ENCODE results near the gene DZANK1. TPM values are rescaled to one million over a fixed set of nuclear protein-coding genes. Genes with fewer than 3 reads are reported as not detected.

The DZANK1 gene
- total and polyA plus RNA-seq, 2 of the 8 experiments (the other 6 are each of a cell fraction or from before 2014, with no cell fraction given), result 8.0 to 9.9 TPM

DNA sequence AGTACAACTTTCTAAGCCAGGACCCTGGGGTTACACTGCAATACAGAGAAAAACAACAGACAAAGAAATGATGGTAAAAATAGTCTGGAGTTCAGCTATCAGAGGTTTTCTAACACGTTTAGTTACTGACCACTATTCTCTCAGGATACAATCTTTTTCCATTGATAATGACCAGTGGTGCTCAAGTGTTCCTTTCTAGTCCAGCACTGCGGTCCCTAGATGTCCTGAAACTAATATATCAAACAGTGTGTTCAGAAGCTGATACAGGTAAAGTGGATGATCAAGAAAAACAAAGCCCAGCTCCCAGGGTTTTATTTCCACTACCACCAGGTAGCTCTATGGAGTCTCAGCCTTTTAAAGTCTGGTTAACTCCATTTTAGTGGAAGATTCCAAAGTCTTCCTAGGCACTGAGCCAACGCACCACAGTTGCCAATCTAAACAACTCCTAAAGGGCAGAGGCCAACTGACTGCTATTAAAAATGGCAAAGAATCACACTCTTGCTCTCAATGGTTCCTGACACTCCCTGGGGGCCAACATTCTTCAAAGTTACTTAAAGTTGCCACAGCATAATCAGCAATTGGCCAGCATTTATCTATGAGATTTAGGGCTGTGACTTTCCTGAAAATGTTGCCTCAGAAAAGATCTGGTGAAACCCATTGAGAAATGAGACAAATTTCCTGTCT is 38.2 kb downstream of the DZANK1 start:
- no peak overlapping the region for H3K27ac ChIP-seq (ENCODE audit: low read depth, low read length)
- H2BK120ac ChIP-seq (replicated peaks; ENCODE audit: low read depth, low read length), result no peak overlapping the region
- no peaks in the 10 kb centered on the region for H3K79me2 ChIP-seq (ENCODE audit: control insufficient read depth in 1 of 2, insufficient read depth in 2 of 2, low read length in 2 of 2)
- no peak overlapping the region for H3K4me3 ChIP-seq (ENCODE audit: extremely low read depth in 1 of 4, insufficient read depth in 2 of 4, low read depth in 3 of 4, low read length in 4 of 4)
- H3K4ac ChIP-seq (replicated peaks; ENCODE audit: insufficient read length, low read depth, low read length), result no peak overlapping the region
- H3K9me3 ChIP-seq (ENCODE audit: insufficient read depth in 2 of 2, low read depth in 1 of 2, low read length in 1 of 2), result no peaks in the 10 kb centered on the region
- no peak overlapping the region for H2BK12ac ChIP-seq (ENCODE audit: low read depth, low read length)
- H3K18ac ChIP-seq (ENCODE audit: extremely low read depth, low read length), result no peak overlapping the region
- H3K4me1 ChIP-seq (replicated peaks in 1 of 4; ENCODE audit: control insufficient read depth in 3 of 4, insufficient read depth in 4 of 4, low read length in 3 of 4), result no peaks in the 10 kb centered on the region
- no peak for TF ChIP-seq BACH1 (IDR thresholded peaks at IDR 0.05; ENCODE audit: low read length)
- H2BK20ac ChIP-seq (ENCODE audit: low read length), result no peak overlapping the region
- H2AFZ ChIP-seq (ENCODE audit: low read length), result no peak overlapping the region
- CTCF ChIA-PET (ENCODE audit: partially characterized antibody), result no interaction called here
- 91% methylated on average over 3 of the region's 3 CpGs; no CpG with 5 or more reads in 1 of the 2 experiments for WGBS, 2 experiments (ENCODE audit: extremely low coverage in 1 of 2, insufficient coverage in 1 of 2, insufficient read length in 1 of 2, insufficient replicate concordance in 2 of 2, low coverage in 1 of 2, low lambda C conversion rate in 2 of 2, missing lambda C conversion rate in 1 of 2)
- no peaks in the 10 kb centered on the region for H3K27me3 ChIP-seq (replicated peaks in 1 of 4; ENCODE audit: control insufficient read depth in 3 of 4, extremely low read depth in 1 of 4, insufficient read depth in 3 of 4, low read length in 3 of 4)
- no peaks in the 10 kb centered on the region for H3K79me1 ChIP-seq (ENCODE audit: low read depth, low read length)
- no peak overlapping the region for H2BK5ac ChIP-seq (ENCODE audit: low read depth, low read length)
- POLR2A ChIA-PET (ENCODE audit: partially characterized antibody), result no interaction called here
- no peak overlapping the region for H3K14ac ChIP-seq (ENCODE audit: insufficient read length)
- no peaks in the 10 kb centered on the region for H3K36me3 ChIP-seq (ENCODE audit: control insufficient read depth in 2 of 4, insufficient read depth in 4 of 4, low read length in 3 of 4)
- no peak overlapping the region for H2AK5ac ChIP-seq (ENCODE audit: low read depth, low read length)
- no peak overlapping the region for H3K56ac ChIP-seq (replicated peaks; ENCODE audit: insufficient read length, low read depth, low read length)
- H4K5ac ChIP-seq (ENCODE audit: insufficient read length, low read depth, low read length), result no peak overlapping the region
- FAIRE-seq (no peak), DNase-seq (ENCODE audit: low read depth in 1 of 2, low spot score in 2 of 2) (no peak)
- no peak overlapping the region for H3K9ac ChIP-seq (replicated peaks in 1 of 4; ENCODE audit: extremely low read depth in 1 of 4, low read depth in 3 of 4, low read length in 3 of 4)
- H4K20me1 ChIP-seq (replicated peaks in 1 of 2; ENCODE audit: control insufficient read depth in 1 of 2, insufficient read depth in 2 of 2, low read length in 2 of 2), result no peaks in the 10 kb centered on the region
- no peaks in the 10 kb centered on the region for H3K23me2 ChIP-seq (ENCODE audit: low read depth, low read length)
- no peak overlapping the region for H3K23ac ChIP-seq (ENCODE audit: insufficient read length)
- H4K91ac ChIP-seq (replicated peaks; ENCODE audit: insufficient read length, low read length), result no peak overlapping the region
- H4K8ac ChIP-seq (ENCODE audit: extremely low read depth, insufficient read depth, low read length), result no peak overlapping the region
- no peak overlapping the region for H3K4me2 ChIP-seq (ENCODE audit: insufficient read depth in 1 of 2, low read depth in 2 of 2, low read length in 2 of 2)
- no peak overlapping the region for H2BK15ac ChIP-seq (ENCODE audit: low read length)
